ENCODE results near the gene IDS.
"Not testable (repeated sequence)": the region's sequence is repeated elsewhere in the genome, so short reads cannot be mapped to it uniquely, and the experiment has no call there.

Gene IDS

DNA sequence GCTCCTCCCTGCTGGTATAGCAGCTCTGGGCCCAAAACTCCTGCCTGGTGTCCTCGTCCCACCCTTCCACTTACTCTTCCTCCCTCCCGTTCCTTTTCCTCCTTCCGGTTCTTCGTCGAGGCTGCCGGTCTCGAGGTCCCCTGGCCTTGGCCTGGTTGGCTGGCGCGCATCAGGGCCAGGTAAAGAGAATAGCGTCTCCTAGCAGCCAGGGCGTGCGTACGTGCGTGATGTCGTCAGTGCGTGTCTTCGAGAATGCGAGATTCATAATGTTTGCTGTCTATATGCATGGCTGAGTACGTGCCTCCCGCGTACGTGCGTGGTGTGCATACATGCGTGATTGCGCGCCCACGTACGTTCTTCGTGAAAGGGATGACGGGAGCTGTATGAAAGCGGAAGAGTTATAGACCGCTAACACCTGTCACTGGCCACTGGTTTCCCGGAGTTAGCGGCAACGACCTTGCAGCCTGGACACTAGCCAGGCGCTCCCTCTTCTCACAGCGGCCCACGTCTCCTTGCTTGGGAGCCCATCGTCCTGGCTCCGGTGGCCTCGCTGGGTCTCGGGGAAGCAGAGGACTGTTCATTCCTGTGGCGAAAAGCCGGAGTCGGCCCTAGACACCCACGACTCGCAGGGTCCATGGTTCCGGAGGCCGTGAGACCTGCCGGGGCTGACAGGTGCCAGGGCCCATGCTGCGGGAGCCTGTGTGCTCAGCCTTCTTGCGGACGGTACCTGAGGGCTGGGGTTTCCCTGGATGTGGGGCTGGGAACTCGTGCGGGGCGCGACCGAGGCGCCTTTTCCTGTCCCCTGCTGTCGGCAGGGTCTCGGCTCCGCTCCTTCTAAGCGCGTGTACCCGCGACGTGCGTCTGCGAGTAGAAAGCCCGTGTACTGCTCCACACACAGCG, 35.8 kb upstream of the IDS start, which contains the start of gene EOLA1:
Gene EOLA1 (plus strand): TSS at position 392 of the 900 bp plus-strand sequence. CDS start 4,619 bp downstream, outside the sequence.
- no peak for TF ChIP-seq CTCF (IDR thresholded peaks at IDR 0.05; ENCODE audit: insufficient read depth, low read depth, low read length, missing control alignments)
- peak; percentile 97 for DNase-seq (ENCODE audit: low read depth)

GRCh38 chrX:149540131-149540620, 35.1 kb upstream of the IDS start:
- no peak for TF ChIP-seq CTCF (IDR thresholded peaks at IDR 0.05; ENCODE audit: insufficient read depth, low read depth, low read length, missing control alignments)
- peak; percentile 94 for DNase-seq (ENCODE audit: low read depth)

More for the DNA sequence above, 35.8 kb upstream of the IDS start, which contains the start of gene EOLA1:
- peak within 1 kb of the TSS; percentile 78 for H3K4me3 ChIP-seq (ENCODE audit: low read depth, low read length)

DNA sequence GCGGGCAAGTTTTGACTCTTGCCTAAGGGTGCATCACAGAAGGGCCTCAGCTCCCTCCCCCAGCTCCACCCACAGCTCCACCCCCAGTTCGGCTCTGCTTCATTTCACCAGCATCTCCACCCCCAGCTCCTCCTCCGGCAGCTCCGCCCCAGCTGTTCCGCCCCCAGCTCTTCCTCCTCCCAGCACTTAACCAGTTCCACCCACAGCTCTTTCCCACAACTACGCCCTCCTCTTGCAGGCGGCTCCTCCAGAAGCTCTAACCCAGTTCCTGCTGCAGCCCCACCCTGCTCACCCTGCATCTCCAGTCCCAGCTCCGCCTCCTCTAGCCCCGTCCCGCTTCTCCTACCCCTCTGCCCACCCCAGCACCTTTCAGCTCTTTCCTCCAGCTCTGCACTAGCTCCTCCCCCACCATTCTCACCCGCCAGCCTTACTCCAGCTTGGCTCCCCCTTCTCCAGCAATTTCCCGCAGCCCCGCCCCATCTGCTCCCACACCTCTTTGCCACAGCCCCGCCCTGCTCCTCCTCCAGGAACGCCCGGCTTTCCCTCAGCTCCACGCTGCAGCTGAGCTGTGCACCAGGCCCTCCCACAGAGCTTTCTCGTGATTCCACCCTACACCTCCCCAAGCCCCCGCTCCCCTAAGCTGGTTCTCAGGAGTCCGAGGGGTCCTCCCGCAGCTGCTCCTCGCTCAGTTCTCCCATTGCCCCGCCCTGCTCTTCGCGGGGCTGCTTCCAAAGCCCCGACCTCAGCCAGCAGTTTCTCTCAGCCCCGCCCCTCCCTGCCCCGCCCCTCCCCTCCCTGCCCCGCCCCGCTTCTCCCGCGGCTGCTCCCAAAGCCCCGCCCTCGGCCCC, 34.4 kb upstream of the IDS start:
- no peak for TF ChIP-seq CTCF (IDR thresholded peaks at IDR 0.05; ENCODE audit: insufficient read depth, low read depth, low read length, missing control alignments)
- H3K4me3 ChIP-seq (ENCODE audit: low read depth, low read length), result peak overlapping the region; percentile 69
- peak; percentile 94 for DNase-seq (ENCODE audit: low read depth)

More at GRCh38 chrX:149540131-149540620, 35.1 kb upstream of the IDS start:
- H3K4me3 ChIP-seq (ENCODE audit: low read depth, low read length), result peak overlapping the region; percentile 78

DNA sequence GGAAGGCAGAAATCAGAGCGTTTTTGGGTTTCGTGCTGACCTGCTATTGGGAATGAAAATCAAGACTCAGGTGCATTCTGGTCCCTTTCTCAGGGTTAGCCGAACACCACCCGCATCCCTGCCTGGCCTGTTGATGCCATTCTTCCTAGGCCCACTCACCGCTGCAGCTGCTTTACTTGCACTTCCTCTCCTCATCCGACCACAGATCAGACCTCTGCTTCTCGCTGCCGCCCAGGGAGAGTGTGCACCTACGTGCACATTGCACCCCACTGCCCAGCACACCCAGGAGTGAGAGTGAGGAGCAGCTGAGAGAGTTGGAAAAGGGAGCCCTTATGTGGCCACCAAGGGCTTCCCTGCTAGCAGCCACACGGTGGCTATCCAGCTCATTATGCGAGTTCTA, 32.4 kb upstream of the IDS start:
- not testable (repeated sequence) for DNase-seq (ENCODE audit: low read depth); H3K4me3 ChIP-seq (ENCODE audit: low read depth, low read length)

GRCh38 chrX:149534926-149535602, 30.0 kb upstream of the IDS start:
- H3K4me3 ChIP-seq (ENCODE audit: low read depth, low read length), result not testable (repeated sequence)

DNA sequence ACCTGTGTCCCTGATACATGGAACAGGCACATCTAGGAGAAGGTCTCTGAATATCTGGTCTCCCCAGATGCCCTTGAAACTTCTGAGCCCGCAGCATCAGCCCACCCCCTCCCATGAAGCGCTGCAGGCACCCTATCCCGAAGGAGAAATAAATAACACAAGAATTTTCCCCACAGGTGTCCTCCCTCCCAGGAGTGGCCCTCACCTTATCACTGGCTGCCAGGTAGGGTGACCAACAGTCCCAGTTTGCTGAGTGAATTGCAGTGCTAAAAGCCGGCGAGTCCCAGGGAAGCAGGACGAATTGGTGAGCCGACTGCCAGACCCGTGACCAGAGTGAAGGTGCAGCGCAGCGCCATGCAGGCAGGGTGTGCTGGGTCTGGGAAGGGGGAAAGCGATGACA, 28.9 kb upstream of the IDS start:
- DNase-seq (ENCODE audit: low read depth); H3K4me3 ChIP-seq (ENCODE audit: low read depth, low read length): not testable (repeated sequence)

More at GRCh38 chrX:149534926-149535602, 30.0 kb upstream of the IDS start:
- not testable (repeated sequence) for DNase-seq (ENCODE audit: low read depth)

DNA sequence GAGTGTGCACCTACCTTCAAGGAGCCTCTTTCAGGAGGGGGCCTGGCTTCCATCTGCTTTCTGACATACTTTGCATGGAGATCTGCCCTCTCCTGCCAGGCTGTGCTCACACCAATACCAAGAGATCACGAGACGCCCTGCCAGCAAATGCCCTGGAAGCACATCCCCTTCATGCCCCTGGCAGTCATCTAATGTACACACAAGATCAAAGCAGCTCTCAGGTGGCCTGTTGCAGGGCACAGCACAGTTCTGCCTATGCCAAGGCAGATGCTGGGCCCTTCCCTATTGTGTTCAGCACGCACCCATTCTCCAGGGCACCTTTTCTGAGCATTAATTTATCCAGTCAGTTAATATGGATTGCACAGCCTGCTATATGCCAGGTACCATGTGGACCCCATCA, 27.8 kb upstream of the IDS start:
- DNase-seq (ENCODE audit: low read depth); H3K4me3 ChIP-seq (ENCODE audit: low read depth, low read length): not testable (repeated sequence)

DNA sequence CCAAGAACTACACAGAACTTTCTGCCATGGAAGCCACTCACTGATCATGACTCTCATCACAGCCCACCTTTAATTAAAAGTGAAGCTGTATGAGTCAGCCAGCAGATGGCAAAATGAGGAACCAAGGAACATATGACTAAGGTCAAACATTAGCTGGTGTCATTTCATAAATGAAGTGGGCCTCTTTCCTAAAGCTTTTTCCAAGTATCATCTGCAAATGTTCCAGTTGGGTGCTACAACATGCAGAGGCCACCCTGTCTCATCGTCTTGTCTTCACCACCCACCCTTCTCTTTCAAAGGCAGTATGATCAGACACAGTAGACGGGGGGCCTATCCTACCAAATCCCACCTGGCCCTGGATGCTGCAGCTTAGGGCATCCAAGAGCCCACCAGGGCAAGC, 26.5 kb upstream of the IDS start:
- peak; percentile 28 for DNase-seq (ENCODE audit: low read depth)
- TF ChIP-seq CTCF (IDR thresholded peaks at IDR 0.05; ENCODE audit: insufficient read depth, low read depth, low read length, missing control alignments), result no peak
- no peak overlapping the region for H3K4me3 ChIP-seq (ENCODE audit: low read depth, low read length)

Data from GM12865 (cell line).